Diencephalon (tissue), 1 donor: Measurements from ENCODE around the gene ECE1. TPM values are rescaled to one million over a fixed set of nuclear protein-coding genes. Genes with fewer than 3 reads are reported as not detected.

ENCODE experiments used
- total RNA-seq: library from RNA; depleted of rRNA; stranded (reverse); fragments of >200 nt; gene quantifications from one replicate; pipeline ENCODE4 v1.2.3, GENCODE V29; 2014

ECE1 gene
- 18.2 TPM for total RNA-seq

GRCh38 chr1:21289700-21290545, at the start of gene ECE1:
Gene ECE1, minus strand, starts transcription at chr1:21290463. Its CDS starts 49 bp downstream, at chr1:21290414.

GRCh38 chr1:21176586-21177555, 113.4 kb downstream of the ECE1 start, which contains the start of gene EIF4G3:
Gene EIF4G3, minus strand, starts transcription at chr1:21176897. Its CDS starts 174,155 bp downstream, at chr1:21002742.

Other genes with a start within 250 kb of the ECE1 start
- 99.0 TPM for gene EIF4G3, start 113.6 kb downstream of the ECE1 start, total RNA-seq
- gene NBPF3, start 149.7 kb upstream of the ECE1 start, total RNA-seq: 16.4 TPM
- 10.4 TPM for gene ALPL, start 219.0 kb upstream of the ECE1 start, total RNA-seq